Vagina (tissue), 2 donors: ENCODE measurements around the gene TMEM178B.

Experiments used
- POLR2A ChIP-seq, 2 donors: fragments of 450-650 bp; IDR thresholded peaks; one replicate each; pipeline ENCODE4 v1.6.1; 2017; ENCODE audit warnings: antibody characterized with exemption in 2 of 2, mild to moderate bottlenecking in 2 of 2, moderate library complexity in 2 of 2
- POLR2AphosphoS5 ChIP-seq, 2 donors: sonication (generic); formaldehyde crosslinking; IDR thresholded peaks; one replicate each; pipeline ENCODE4 v1.9.0; 2017; ENCODE audit warnings: antibody characterized with exemption in 2 of 2, mild to moderate bottlenecking in 2 of 2, low read depth in 1 of 2; ENCODE audit not compliant: insufficient read depth in 1 of 2
- TF ChIP-seq, protein P1 (sequence below), 3 experiments: fragments of 450-650 bp in 2 of 3; fragments of 200-600 bp in 1 of 3; sonication (generic) in 1 of 3; IDR thresholded peaks; one replicate each; pipeline ENCODE4 v1.5.1; 2017 to 2019; ENCODE audit warnings: antibody characterized with exemption in 3 of 3, mild to moderate bottlenecking in 2 of 3, moderate library complexity in 2 of 3

DNA sequence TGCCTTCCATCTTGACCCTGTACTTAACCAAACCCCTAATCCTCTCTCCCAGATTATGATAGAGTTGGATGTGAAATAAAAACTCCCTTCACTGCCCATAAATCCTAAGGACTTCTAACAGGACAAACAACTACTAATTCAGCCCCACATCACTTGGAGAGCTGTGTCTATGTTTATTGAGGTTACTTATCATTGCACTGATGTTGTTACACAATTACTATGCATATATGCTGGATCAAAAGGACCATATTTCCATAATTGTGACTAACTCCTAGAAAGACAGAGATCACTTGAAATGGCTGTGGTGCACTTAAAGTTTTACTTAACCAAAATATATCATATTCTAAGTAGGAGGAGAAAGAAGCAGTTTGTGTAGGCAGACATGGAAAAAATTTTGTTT is 332.5 kb downstream of the TMEM178B start:
- no peak for TF ChIP-seq POLR2A (IDR thresholded peaks at IDR 0.05)
- TF ChIP-seq, protein P1, sequence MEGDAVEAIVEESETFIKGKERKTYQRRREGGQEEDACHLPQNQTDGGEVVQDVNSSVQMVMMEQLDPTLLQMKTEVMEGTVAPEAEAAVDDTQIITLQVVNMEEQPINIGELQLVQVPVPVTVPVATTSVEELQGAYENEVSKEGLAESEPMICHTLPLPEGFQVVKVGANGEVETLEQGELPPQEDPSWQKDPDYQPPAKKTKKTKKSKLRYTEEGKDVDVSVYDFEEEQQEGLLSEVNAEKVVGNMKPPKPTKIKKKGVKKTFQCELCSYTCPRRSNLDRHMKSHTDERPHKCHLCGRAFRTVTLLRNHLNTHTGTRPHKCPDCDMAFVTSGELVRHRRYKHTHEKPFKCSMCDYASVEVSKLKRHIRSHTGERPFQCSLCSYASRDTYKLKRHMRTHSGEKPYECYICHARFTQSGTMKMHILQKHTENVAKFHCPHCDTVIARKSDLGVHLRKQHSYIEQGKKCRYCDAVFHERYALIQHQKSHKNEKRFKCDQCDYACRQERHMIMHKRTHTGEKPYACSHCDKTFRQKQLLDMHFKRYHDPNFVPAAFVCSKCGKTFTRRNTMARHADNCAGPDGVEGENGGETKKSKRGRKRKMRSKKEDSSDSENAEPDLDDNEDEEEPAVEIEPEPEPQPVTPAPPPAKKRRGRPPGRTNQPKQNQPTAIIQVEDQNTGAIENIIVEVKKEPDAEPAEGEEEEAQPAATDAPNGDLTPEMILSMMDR (IDR thresholded peaks at IDR 0.05) = no peak
- TF ChIP-seq POLR2AphosphoS5 (IDR thresholded peaks at IDR 0.05; ENCODE audit: insufficient read depth in 1 of 2, low read depth in 1 of 2) = no peak
